Psoas muscle (tissue), 8 donors: ENCODE measurements around the gene SMIM10. TPM values are rescaled to one million over a fixed set of nuclear protein-coding genes. Genes with fewer than 3 reads are reported as not detected.
"Not testable (repeated sequence)": the region's sequence is repeated elsewhere in the genome, so short reads cannot be mapped to it uniquely, and the experiment has no call there.

Experiments used
- ATAC-seq, 4 donors: fragments of 200-7000 bp; cut with Tn5 transposase; one replicate each; pipeline ENCODE4 v1.9.1; 2020; ENCODE audit warnings: moderate library complexity in 3 of 4, mild to moderate bottlenecking in 2 of 4
- DNase-seq, 2 donors: peaks; one replicate each; pipeline ENCODE4 v3.0.0-alpha.2; 2020
- H3K27ac ChIP-seq: fragments of 200-600 bp; one replicate; pipeline ENCODE4 v1.8.0; 2022
- H3K27me3 ChIP-seq, 3 donors: fragments of 200-600 bp in 1 of 3; one replicate each; pipeline versions ENCODE4 v1.6.1 to v1.8.0; 2013 to 2022; ENCODE audit warnings: low read length in 2 of 3, mild to moderate bottlenecking in 2 of 3, moderate library complexity in 1 of 3; ENCODE audit not compliant: insufficient read depth in 3 of 3
- H3K36me3 ChIP-seq, 2 donors: fragments of 200-600 bp in 1 of 2; one replicate each; pipeline versions ENCODE4 v1.6.1 to v1.8.0; 2013 to 2022; ENCODE audit warnings: low read depth in 1 of 2, mild to moderate bottlenecking in 1 of 2, moderate library complexity in 1 of 2; ENCODE audit not compliant: insufficient read depth in 1 of 2
- H3K4me1 ChIP-seq: fragments of 200-600 bp; one replicate; pipeline ENCODE4 v1.8.0; 2022
- H3K4me3 ChIP-seq: fragments of 200-600 bp; one replicate; pipeline ENCODE4 v1.8.0; 2022; ENCODE audit warnings: mild to moderate bottlenecking
- H3K9me3 ChIP-seq: fragments of 200-600 bp; one replicate; pipeline ENCODE4 v1.8.0; 2022
- CTCF ChIP-seq: fragments of 200-600 bp; IDR thresholded peaks from one replicate; pipeline ENCODE4 v1.8.0; 2022; ENCODE audit warnings: antibody characterized with exemption
- WGBS, 3 donors: extraction: QIAGEN DNeasy Blood & Tissue Kit; methylation state at CpG; one replicate each; pipeline versions ENCODE4 v1.1.6 to v1.1.7; 2013; 5-methylcytosine and 5-hydroxymethylcytosine counted together
- intact Hi-C, 2 donors: fragments of 100-400 bp; cut with DNase I; formaldehyde crosslinking; loops; one replicate each; pipeline versions ENCODE4 v1.11.0 to v1.14.2; 2022
- long read RNA-seq, 2 donors: library from polyadenylated mRNA; unstranded; transcript quantifications; one replicate each; pipeline ENCODE4 v2.0.0, GENCODE V29; 2021
- polyA plus RNA-seq, 3 donors: library from polyadenylated mRNA; stranded (reverse); fragments of 200-250 nt; gene quantifications; one replicate each; pipeline ENCODE4 v1.2.3, GENCODE V29; 2013
- total RNA-seq, 4 donors: library from RNA; stranded (reverse); fragmentation: NEBNext Ultra II Directional in 2 of 4; extraction: Animal tissue kit (Norgen Biotek cat#: 25700) in 2 of 4; gene quantifications; one replicate each; pipeline versions ENCODE4 v1.2.1 to v1.2.4, GENCODE V29; 2021 to 2023
- donor health status: healthy with polysubstance abuse.
- donor health status: DM: no; HTN: no; CAD: no; lungs with moderate emphysema.
- donor health status: Bipolar disorder and iron deficiency.
- donor health status: healthy.
- donor health status: DM: yes; HTN: yes; CAD: no.
- donor health status: DM: no; HTN: no; CAD: no.
- donor health status: DM: no; HTN: no; CAD: no.
- donor health status: DM: yes; HTN: yes; CAD: no.

The SMIM10 gene
- total RNA-seq (1 to 10 TPM; 1.6 to 2.1 (median 2.0) TPM), polyA plus RNA-seq (1 to 10 TPM; 1.7 to 2.7 (median 2.6) TPM)
- long read RNA-seq, donor 1, result 0 reads
- long read RNA-seq, donor 2, partial matches to known transcripts, result 0 of 3 reads
- long read RNA-seq, donor 2, other reads (novel, unspliced or antisense), result 0 of 3 reads

DNA sequence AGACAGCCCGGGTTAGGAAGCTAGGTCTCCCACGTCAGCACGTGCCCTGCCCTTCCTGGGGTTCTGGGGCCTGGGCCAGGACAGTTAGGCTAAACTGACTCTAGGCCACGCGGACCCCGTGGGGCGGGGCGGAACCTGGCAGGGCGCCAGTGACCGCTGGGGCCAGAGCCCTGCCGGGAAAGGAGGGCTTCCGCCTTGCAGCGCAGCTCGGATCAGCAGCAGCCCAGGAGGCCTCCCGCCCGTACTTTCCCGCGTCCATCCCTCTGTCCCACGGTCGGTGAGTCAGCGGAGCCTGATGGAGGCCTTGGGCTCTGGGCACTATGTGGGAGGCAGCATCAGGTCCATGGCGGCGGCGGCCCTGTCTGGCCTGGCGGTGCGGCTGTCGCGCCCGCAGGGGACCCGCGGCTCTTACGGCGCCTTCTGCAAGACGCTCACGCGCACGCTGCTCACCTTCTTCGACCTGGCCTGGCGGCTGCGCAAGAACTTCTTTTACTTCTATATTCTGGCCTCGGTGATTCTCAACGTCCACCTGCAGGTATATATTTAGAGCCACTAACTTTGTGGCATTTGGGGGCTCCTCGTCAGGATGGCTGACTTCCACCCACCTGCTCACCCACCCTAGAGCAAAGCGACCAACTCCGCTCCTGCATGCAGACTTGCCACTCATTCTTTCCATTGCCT is at the start of gene SMIM10:
Gene SMIM10, plus strand, starts transcription at position 191 of the 681 bp plus-strand sequence. Its CDS starts 105 bp downstream, at position 296.
- TF ChIP-seq CTCF, result no peak
- Histone ChIP-seq H3K27me3 (peaks cover 0 to 7% (median 0%) of the 10 kb centered on the region in 3 donors), H3K4me3 (peak within 1 kb of the TSS; percentile 68), H3K9me3 (no peaks in the 10 kb centered on the region), H3K36me3 (no peaks in the 10 kb centered on the region), H3K4me1 (no peaks in the 10 kb centered on the region), H3K27ac (peak within 1 kb of the TSS; percentile 8)
- WGBS, 3 donors, result 2 to 39% (median 8%) methylated on average over 16 to 45 of the region's 45 CpGs
- DNase-seq, result peak; percentile 83 to 88
- ATAC-seq, result peak; percentile 48 to 92 (median 84)
- intact Hi-C loops, result no loop called here

DNA sequence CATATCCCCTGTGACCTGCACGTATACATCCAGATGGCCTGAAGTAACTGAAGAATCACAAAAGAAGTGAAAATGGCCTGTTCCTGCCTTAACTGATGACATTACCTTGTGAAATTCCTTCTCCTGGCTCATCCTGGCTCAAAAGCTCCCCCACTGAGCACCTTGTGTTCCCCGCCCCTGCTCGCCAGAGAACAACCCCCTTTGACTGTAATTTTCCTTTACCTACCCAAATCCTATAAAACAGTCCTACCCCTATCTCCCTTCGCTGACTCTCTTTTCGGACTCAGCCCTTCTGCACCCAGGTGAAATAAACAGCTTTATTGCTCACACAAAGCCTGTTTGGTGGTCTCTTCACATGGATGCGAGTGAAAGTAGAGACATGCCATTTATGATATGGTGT is 44.4 kb upstream of the SMIM10 start:
- H3K4me1 ChIP-seq, H3K27me3 ChIP-seq, H3K27ac ChIP-seq, ATAC-seq, H3K9me3 ChIP-seq, H3K4me3 ChIP-seq, DNase-seq, intact Hi-C loops, H3K36me3 ChIP-seq: not testable (repeated sequence)
- WGBS, 3 donors, result 83 to 93% (median 92%) methylated on average over 5 to 6 of the region's 6 CpGs

- no peak for DNase-seq
- TF ChIP-seq CTCF, result no peak
- 61 to 65% (median 63%) methylated on average over 3 of the region's 3 CpGs for WGBS, 3 donors
- no peak for ATAC-seq
- H3K27ac ChIP-seq, result no peak overlapping the region
- no peaks in the 10 kb centered on the region for H3K27me3 ChIP-seq
- intact Hi-C loops, result no loop called here
- no peak overlapping the region for H3K4me3 ChIP-seq
- no peaks in the 10 kb centered on the region for H3K9me3 ChIP-seq
- H3K4me1 ChIP-seq, result no peaks in the 10 kb centered on the region
- no peaks in the 10 kb centered on the region for H3K36me3 ChIP-seq
Observed at GRCh38 chrX:134948333-134949241, 42.2 kb upstream of the SMIM10 start.

GRCh38 chrX:134949271-134949670 is 41.5 kb upstream of the SMIM10 start:
- 65 to 78% (median 69%) methylated on average over 3 of the region's 3 CpGs for WGBS, 3 donors
- intact Hi-C loops, result no loop called here
- no peak for ATAC-seq

More at GRCh38 chrX:134949271-134949670, 41.5 kb upstream of the SMIM10 start:
- Histone ChIP-seq H3K4me3 (no peak overlapping the region), H3K36me3 (no peaks in the 10 kb centered on the region), H3K27ac (no peak overlapping the region), H3K9me3 (no peaks in the 10 kb centered on the region), H3K4me1 (no peaks in the 10 kb centered on the region), H3K27me3 (no peaks in the 10 kb centered on the region)
- TF ChIP-seq CTCF, result no peak
- no peak for DNase-seq
